GM21447 (cell line): Measurements from ENCODE around the gene SLC4A2.
A peak's percentile ranks its signal among the peaks of the same experiment; 100 is the strongest.
"Not testable (repeated sequence)": the region's sequence is repeated elsewhere in the genome, so short reads cannot be mapped to it uniquely, and the experiment has no call there.

Experiments
- ATAC-seq: cut with Tn5 transposase; IDR thresholded peaks from one replicate; pipeline ENCODE4 v1.9.1; 2021; ENCODE audit not compliant: unreplicated experiment

The SLC4A2 gene

GRCh38 chr7:151059367-151060112 is at the start of gene SLC4A2:
Gene SLC4A2, plus strand, starts transcription at chr7:151059589. Its CDS starts 2,399 bp downstream, at chr7:151061988.
- ATAC-seq = peak; percentile 21

GRCh38 chr7:151010037-151010306 is 49.4 kb upstream of the SLC4A2 start:
- no peak for ATAC-seq

GRCh38 chr7:151010307-151011096 is 48.9 kb upstream of the SLC4A2 start:
- ATAC-seq = no peak

- no peak for ATAC-seq
Observed at GRCh38 chr7:151011097-151011409, 48.3 kb upstream of the SLC4A2 start.

- not testable (repeated sequence) for ATAC-seq
Observed at GRCh38 chr7:151011616-151012015, 47.8 kb upstream of the SLC4A2 start.

GRCh38 chr7:151012031-151012692 is 47.2 kb upstream of the SLC4A2 start:
- no peak for ATAC-seq

GRCh38 chr7:151012911-151013347 is 46.5 kb upstream of the SLC4A2 start:
- ATAC-seq = no peak

- ATAC-seq = no peak
Observed at GRCh38 chr7:151013356-151013732, 46.0 kb upstream of the SLC4A2 start.

GRCh38 chr7:151013733-151014497 is 45.5 kb upstream of the SLC4A2 start:
- ATAC-seq = no peak

- no peak for ATAC-seq
Observed at GRCh38 chr7:151014950-151015349, 44.4 kb upstream of the SLC4A2 start.

- ATAC-seq = no peak
Observed at GRCh38 chr7:151015967-151016366, 43.4 kb upstream of the SLC4A2 start.

- no peak for ATAC-seq
Observed at GRCh38 chr7:151016505-151016904, 42.9 kb upstream of the SLC4A2 start.

GRCh38 chr7:151016942-151017341 is 42.4 kb upstream of the SLC4A2 start:
- no peak for ATAC-seq

- no peak for ATAC-seq
Observed at GRCh38 chr7:151017370-151017952, 41.9 kb upstream of the SLC4A2 start.

- ATAC-seq = no peak
Observed at GRCh38 chr7:151017953-151018420, 41.4 kb upstream of the SLC4A2 start.

GRCh38 chr7:151018421-151019129 is 40.8 kb upstream of the SLC4A2 start:
- no peak for ATAC-seq

- ATAC-seq = no peak
Observed at GRCh38 chr7:151019130-151019447, 40.3 kb upstream of the SLC4A2 start.

- ATAC-seq = no peak
Observed at GRCh38 chr7:151020231-151020630, 39.2 kb upstream of the SLC4A2 start.

GRCh38 chr7:151023232-151023631 is 36.2 kb upstream of the SLC4A2 start:
- ATAC-seq = no peak

- no peak for ATAC-seq
Observed at GRCh38 chr7:151024435-151025056, 34.8 kb upstream of the SLC4A2 start, which contains the start of gene ATG9B. Gene ATG9B, minus strand, starts transcription at chr7:151024494. Its CDS starts 71 bp downstream, at chr7:151024423.
